Ovary (tissue), 9 donors: ENCODE results near the gene CD300H. TPM values are rescaled to one million over a fixed set of nuclear protein-coding genes. Genes with fewer than 3 reads are reported as not detected.

Experiments
- DNase-seq, 5 donors: peaks; one replicate each; pipeline ENCODE4 v3.0.0-alpha.2; 2019 to 2020
- H3K27ac ChIP-seq, 2 donors: fragments of 200-600 bp; one replicate each; pipeline versions ENCODE4 v1.5.1 to v1.8.0; 2019 to 2022
- H3K27me3 ChIP-seq: fragments of 200-600 bp; one replicate; pipeline ENCODE4 v1.8.0; 2022
- H3K36me3 ChIP-seq: fragments of 200-600 bp; sonication (generic); one replicate; pipeline ENCODE4 v1.5.1; 2019
- H3K4me1 ChIP-seq: one replicate; pipeline ENCODE4 v1.8.1; 2013; ENCODE audit warnings: mild to moderate bottlenecking, moderate library complexity; ENCODE audit not compliant: insufficient read depth
- H3K4me3 ChIP-seq: fragments of 200-600 bp; sonication (generic); one replicate; pipeline ENCODE4 v1.5.1; 2017
- H3K9me3 ChIP-seq, 2 donors: fragments of 200-600 bp in 1 of 2; sonication (generic) in 1 of 2; one replicate each; pipeline versions ENCODE4 v1.5.1 to v1.8.1; 2013 to 2019; ENCODE audit warnings: mild to moderate bottlenecking in 1 of 2, moderate library complexity in 1 of 2
- CTCF ChIP-seq, 3 donors: fragments of 450-650 bp in 2 of 3; fragments of 200-600 bp in 1 of 3; IDR thresholded peaks; one replicate each; pipeline versions ENCODE4 v1.5.1 to v1.8.0; 2016 to 2022; ENCODE audit warnings: antibody characterized with exemption in 3 of 3, mild to moderate bottlenecking in 1 of 3
- EP300 ChIP-seq: sonication (generic); formaldehyde crosslinking; IDR thresholded peaks from one replicate; pipeline ENCODE4 v1.6.1; 2017; ENCODE audit warnings: antibody characterized with exemption
- POLR2A ChIP-seq: fragments of 450-650 bp; IDR thresholded peaks from one replicate; pipeline ENCODE4 v1.6.1; 2017; ENCODE audit warnings: antibody characterized with exemption, mild to moderate bottlenecking, moderate library complexity
- WGBS, 3 donors: extraction: QIAGEN DNeasy Blood & Tissue Kit in 1 of 3; methylation state at CpG; one replicate each; pipeline versions ENCODE4 v1.1.5 to v1.1.7; 2013 to 2017; 5-methylcytosine and 5-hydroxymethylcytosine counted together
- intact Hi-C, 4 donors: fragments of 100-400 bp; cut with DNase I; formaldehyde crosslinking; loops; one replicate each; pipeline versions ENCODE4 v1.11.0 to v1.15.1; 2022 to 2023
- polyA plus RNA-seq, 2 donors: library from polyadenylated mRNA; stranded (reverse); fragments of 200-250 nt in 1 of 2; fragments of 350-450 nt in 1 of 2; fragmentation: Illumina TruSeq in 1 of 2; extraction: RNeasy Lipid Tissue Mini Kit (QIAGEN cat#74804) in 1 of 2; gene quantifications; one replicate each; pipeline ENCODE4 v1.2.3, GENCODE V29; 2013 to 2014
- total RNA-seq, 7 donors: library from RNA; depleted of rRNA in 2 of 7; stranded (reverse); fragments of >200 nt in 2 of 7; fragmentation: NEBNext Ultra II Directional in 3 of 7; extraction: Animal tissue kit (Norgen Biotek cat#: 25700) in 3 of 7; gene quantifications; one replicate each; pipeline versions ENCODE4 v1.1.0 to v1.2.4, GENCODE V29; 2016 to 2023
- donor health status: DM: no; HTN: no; CAD: no; lungs with moderate emphysema.
- donor health status: DM: no; HTN: no; CAD: no.
- donor health status: Bipolar disorder and iron deficiency.
- donor health status: DM: yes; HTN: yes; CAD: no.
- donor health status: DM: no; HTN: no; CAD: no.
- donor health status: DM: yes; HTN: yes; CAD: no.

The CD300H gene
- total and polyA plus RNA-seq, 9 donors = not detected

GRCh38 chr17:74514632-74515334 lies 52.5 kb downstream of the CD300H start:
- H3K4me3 ChIP-seq = no peak overlapping the region
- no peak overlapping the region for H3K27ac ChIP-seq
- no peak for TF ChIP-seq EP300
- TF ChIP-seq CTCF (IDR thresholded peaks at IDR 0.05) = no peak
- no peak for TF ChIP-seq POLR2A
- DNase-seq = no peak
- no peaks in the 10 kb centered on the region for H3K9me3 ChIP-seq
- H3K27me3 ChIP-seq = no peaks in the 10 kb centered on the region
- intact Hi-C loops = no loop called here
- H3K4me1 ChIP-seq = no peaks in the 10 kb centered on the region
- H3K36me3 ChIP-seq = no peaks in the 10 kb centered on the region
- 92 to 93% (median 92%) methylated on average over 10 of the region's 10 CpGs for WGBS, 3 donors

- WGBS, 3 donors = 66 to 94% (median 81%) methylated on average over 3 of the region's 3 CpGs
- H3K4me1 ChIP-seq = no peaks in the 10 kb centered on the region
- no peaks in the 10 kb centered on the region for H3K27me3 ChIP-seq
- H3K9me3 ChIP-seq = no peaks in the 10 kb centered on the region
- no peak for TF ChIP-seq CTCF (IDR thresholded peaks at IDR 0.05)
- TF ChIP-seq EP300 = no peak
- TF ChIP-seq POLR2A = no peak
- no peaks in the 10 kb centered on the region for H3K36me3 ChIP-seq
- no peak for DNase-seq
- H3K4me3 ChIP-seq = no peak overlapping the region
- intact Hi-C loops = no loop called here
- H3K27ac ChIP-seq = no peak overlapping the region
Observed at GRCh38 chr17:74513987-74514631, 53.2 kb downstream of the CD300H start.

GRCh38 chr17:74512624-74513091 lies 54.7 kb downstream of the CD300H start:
- H3K27me3 ChIP-seq = no peaks in the 10 kb centered on the region
- TF ChIP-seq POLR2A (no peak), CTCF (IDR thresholded peaks at IDR 0.05) (no peak), EP300 (no peak)
- intact Hi-C loops = no loop called here
- H3K36me3 ChIP-seq = no peaks in the 10 kb centered on the region
- H3K9me3 ChIP-seq = no peaks in the 10 kb centered on the region
- H3K4me1 ChIP-seq = no peaks in the 10 kb centered on the region
- no peak overlapping the region for H3K4me3 ChIP-seq
- WGBS, 3 donors = 45 to 59% (median 48%) methylated on average over 7 of the region's 7 CpGs
- no peak for DNase-seq
- H3K27ac ChIP-seq = no peak overlapping the region

- no peaks in the 10 kb centered on the region for H3K9me3 ChIP-seq
- no peak overlapping the region for H3K27ac ChIP-seq
- intact Hi-C loops = no loop called here
- no peaks in the 10 kb centered on the region for H3K27me3 ChIP-seq
- H3K4me1 ChIP-seq = no peaks in the 10 kb centered on the region
- TF ChIP-seq EP300 (no peak), POLR2A (no peak), CTCF (IDR thresholded peaks at IDR 0.05) (no peak)
- 65 to 82% (median 74%) methylated on average over 1 to 2 of the region's 2 CpGs for WGBS, 3 donors
- H3K36me3 ChIP-seq = no peaks in the 10 kb centered on the region
- no peak for DNase-seq
- no peak overlapping the region for H3K4me3 ChIP-seq
Observed at GRCh38 chr17:74512036-74512435, 55.3 kb downstream of the CD300H start.

Other genes with a start within 250 kb of the CD300H start
- gene KIF19, start 241.3 kb downstream of the CD300H start, total RNA-seq = 10 to 100 TPM in 1 of 7 donors, 1 to 10 TPM in 3, under 1 TPM in 2, not detected in 1; 0.33 to 15.0 (median 1.4) TPM
- under 1 TPM in 1 of 2 donors, not detected in 1; 0.54 TPM for gene KIF19, start 241.3 kb downstream of the CD300H start, polyA plus RNA-seq
- not detected for gene BTBD17, start 205.6 kb downstream of the CD300H start, total RNA-seq
- gene BTBD17, start 205.6 kb downstream of the CD300H start, polyA plus RNA-seq = not detected
- gene GPR142, start 200.0 kb downstream of the CD300H start, total RNA-seq = under 1 TPM in 1 of 7 donors, not detected in 6; 0.25 TPM
- gene GPR142, start 200.0 kb downstream of the CD300H start, polyA plus RNA-seq = under 1 TPM in 1 of 2 donors, not detected in 1; 0.05 TPM
- 100 to 1,000 TPM in 1 of 7 donors, 10 to 100 TPM in 6; 39.7 to 133 (median 63.9) TPM for gene GPRC5C, start 135.4 kb downstream of the CD300H start, total RNA-seq
- gene GPRC5C, start 135.4 kb downstream of the CD300H start, polyA plus RNA-seq = 10 to 100 TPM in 1 of 2 donors, 1 to 10 TPM in 1; 3.7 to 59.1 TPM
- 1 to 10 TPM; 1.4 to 5.5 (median 2.1) TPM for gene CD300A, start 100.9 kb downstream of the CD300H start, total RNA-seq
- gene CD300A, start 100.9 kb downstream of the CD300H start, polyA plus RNA-seq = 1 to 10 TPM; 1.5 to 4.8 TPM
- gene CD300LB, start 36.0 kb downstream of the CD300H start, total RNA-seq = under 1 TPM in 5 of 7 donors, not detected in 2; 0.13 to 0.69 (median 0.27) TPM
- gene CD300LB, start 36.0 kb downstream of the CD300H start, polyA plus RNA-seq = under 1 TPM; 0.11 to 0.43 TPM
- gene CD300C, start 21.4 kb downstream of the CD300H start, total RNA-seq = 1 to 10 TPM in 2 of 7 donors, under 1 TPM in 4, not detected in 1; 0.18 to 1.6 (median 0.64) TPM
- under 1 TPM; 0.40 to 0.52 TPM for gene CD300C, start 21.4 kb downstream of the CD300H start, polyA plus RNA-seq
- gene CD300LD, start 24.8 kb upstream of the CD300H start, total RNA-seq = not detected
- gene CD300LD, start 24.8 kb upstream of the CD300H start, polyA plus RNA-seq = not detected
- under 1 TPM; 0.11 to 0.79 (median 0.15) TPM for gene CD300E, start 56.2 kb upstream of the CD300H start, total RNA-seq
- gene CD300E, start 56.2 kb upstream of the CD300H start, polyA plus RNA-seq = 1 to 10 TPM in 1 of 2 donors, under 1 TPM in 1; 0.30 to 1.1 TPM
- gene CD300LF, start 145.4 kb upstream of the CD300H start, total RNA-seq = 1 to 10 TPM in 2 of 7 donors, under 1 TPM in 4, not detected in 1; 0.23 to 3.9 (median 0.34) TPM
- gene CD300LF, start 145.4 kb upstream of the CD300H start, polyA plus RNA-seq = 1 to 10 TPM in 1 of 2 donors, under 1 TPM in 1; 0.36 to 2.6 TPM
- under 1 TPM in 5 of 7 donors, not detected in 2; 0.45 to 0.72 (median 0.57) TPM for gene RAB37, start 169.7 kb upstream of the CD300H start, total RNA-seq
- gene RAB37, start 169.7 kb upstream of the CD300H start, polyA plus RNA-seq = 1 to 10 TPM in 1 of 2 donors, under 1 TPM in 1; 0.58 to 2.4 TPM
- gene NHERF1, start 181.1 kb upstream of the CD300H start, total RNA-seq = 100 to 1,000 TPM in 1 of 7 donors, 10 to 100 TPM in 6; 12.1 to 101 (median 21.7) TPM
- 10 to 100 TPM; 13.9 to 21.0 TPM for gene NHERF1, start 181.1 kb upstream of the CD300H start, polyA plus RNA-seq
- 10 to 100 TPM; 24.7 to 87.0 (median 56.8) TPM for gene NAT9, start 208.8 kb upstream of the CD300H start, total RNA-seq
- 10 to 100 TPM; 19.7 to 44.8 TPM for gene NAT9, start 208.8 kb upstream of the CD300H start, polyA plus RNA-seq